Measurements from ENCODE around the gene CDK19.
"Not testable (repeated sequence)": the region's sequence is repeated elsewhere in the genome, so short reads cannot be mapped to it uniquely, and the experiment has no call there.

DNA sequence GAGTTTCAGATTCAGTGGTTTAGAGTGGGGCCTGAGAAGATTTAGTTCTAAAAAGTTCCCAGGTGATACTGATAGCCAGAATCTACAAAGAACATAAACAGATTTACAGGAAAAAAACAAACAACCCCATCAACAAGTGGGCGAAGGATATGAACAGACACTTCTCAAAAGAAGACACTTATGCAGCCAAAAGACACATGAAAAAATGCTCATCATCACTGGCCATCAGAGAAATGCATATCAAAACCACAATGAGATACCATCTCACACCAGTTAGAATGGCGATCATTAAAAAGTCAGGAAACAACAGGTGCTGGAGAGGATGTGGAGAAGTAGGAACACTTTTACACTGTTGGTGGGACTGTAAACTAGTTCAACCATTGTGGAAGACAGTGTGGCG, 214.6 kb downstream of the CDK19 start:
- not testable (repeated sequence) for TF ChIP-seq EZH2 (IDR thresholded peaks at IDR 0.05; ENCODE audit: low read length, missing control alignments); CTCF (conservative IDR thresholded peaks at IDR 0.05 in 1 of 2, IDR thresholded peaks at IDR 0.05 in 1 of 2; ENCODE audit: low read depth in 1 of 2, low read length in 2 of 2)
